22Rv1 (cell line): ENCODE measurements around the gene LYST.

Source experiments
- H3K27ac ChIP-seq: fragments of 450-650 bp; 2 replicates; pipeline ENCODE4 v1.5.1; 2017
- CTCF ChIP-seq: fragments of 450-650 bp; IDR thresholded peaks from 2 replicates; pipeline ENCODE4 v1.5.1; 2017; ENCODE audit warnings: mild to moderate bottlenecking
- ZFX ChIP-seq: fragments of 450-650 bp; IDR thresholded peaks from 2 replicates; pipeline ENCODE4 v1.6.1; 2017; ENCODE audit warnings: antibody characterized with exemption, borderline replicate concordance

Gene LYST

GRCh38 chr1:235661568-235661967 is 205.1 kb downstream of the LYST start:
- TF ChIP-seq ZFX (no peak), CTCF (no peak)
- H3K27ac ChIP-seq, result no peak overlapping the region

GRCh38 chr1:235659186-235659771 is 207.4 kb downstream of the LYST start:
- H3K27ac ChIP-seq, result no peak overlapping the region
- TF ChIP-seq CTCF (no peak), ZFX (no peak)

GRCh38 chr1:235657747-235658526 is 208.8 kb downstream of the LYST start:
- TF ChIP-seq CTCF (no peak), ZFX (no peak)

GRCh38 chr1:235657269-235657668 is 209.4 kb downstream of the LYST start:
- no peak overlapping the region for H3K27ac ChIP-seq
- TF ChIP-seq CTCF (no peak), ZFX (no peak)

More at GRCh38 chr1:235657747-235658526, 208.8 kb downstream of the LYST start:
- H3K27ac ChIP-seq, result no peak overlapping the region

GRCh38 chr1:235652364-235652763 is 214.3 kb downstream of the LYST start:
- no peak for TF ChIP-seq CTCF
- H3K27ac ChIP-seq, result no peak overlapping the region

GRCh38 chr1:235651170-235651806 is 215.4 kb downstream of the LYST start:
- no peak overlapping the region for H3K27ac ChIP-seq
- TF ChIP-seq ZFX (no peak), CTCF (no peak)
